Measurements from ENCODE around the gene SSTR3.

GRCh38 chr22:37225481-37225880 lies 13.2 kb upstream of the SSTR3 start:
- TF ChIP-seq CTCF (IDR thresholded peaks at IDR 0.05) (no peak), POLR2A (IDR thresholded peaks at IDR 0.05) (no peak)

All from testis (tissue), 2 donors.